Neural progenitor cell (in vitro differentiated cells): ENCODE results near the gene ORMDL3.

Experiments used
- EZH2 ChIP-seq: fragments of 200-600 bp; sonication (generic); IDR thresholded peaks from 2 replicates; pipeline ENCODE4 v1.6.1; 2017; ENCODE audit warnings: antibody characterized with exemption, mild to moderate bottlenecking, moderate library complexity
- TF ChIP-seq, protein P1 (sequence below): fragments of 200-600 bp; sonication (generic); IDR thresholded peaks from 2 replicates; pipeline ENCODE4 v1.5.1; 2017; ENCODE audit warnings: antibody characterized with exemption, mild to moderate bottlenecking

DNA sequence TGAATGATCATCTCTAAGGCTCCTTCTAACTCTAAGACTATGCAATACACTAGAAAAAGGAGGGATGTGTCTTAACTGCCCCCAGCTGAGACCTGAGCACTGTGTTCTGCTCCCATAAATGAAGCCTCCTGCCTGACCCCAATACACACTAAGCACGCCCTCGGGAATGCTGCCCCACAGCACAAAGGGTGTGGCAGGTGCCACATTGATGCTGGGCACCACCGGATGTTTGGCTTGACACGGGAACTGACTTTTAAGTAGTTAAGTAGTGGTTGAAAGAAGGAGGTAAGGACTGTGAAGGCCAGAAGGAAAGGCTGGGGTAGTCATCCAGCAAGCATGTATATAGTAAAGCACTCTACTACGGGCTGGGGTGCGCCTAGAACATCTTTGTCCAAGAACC lies 39.4 kb upstream of the ORMDL3 start:
- TF ChIP-seq, protein P1, sequence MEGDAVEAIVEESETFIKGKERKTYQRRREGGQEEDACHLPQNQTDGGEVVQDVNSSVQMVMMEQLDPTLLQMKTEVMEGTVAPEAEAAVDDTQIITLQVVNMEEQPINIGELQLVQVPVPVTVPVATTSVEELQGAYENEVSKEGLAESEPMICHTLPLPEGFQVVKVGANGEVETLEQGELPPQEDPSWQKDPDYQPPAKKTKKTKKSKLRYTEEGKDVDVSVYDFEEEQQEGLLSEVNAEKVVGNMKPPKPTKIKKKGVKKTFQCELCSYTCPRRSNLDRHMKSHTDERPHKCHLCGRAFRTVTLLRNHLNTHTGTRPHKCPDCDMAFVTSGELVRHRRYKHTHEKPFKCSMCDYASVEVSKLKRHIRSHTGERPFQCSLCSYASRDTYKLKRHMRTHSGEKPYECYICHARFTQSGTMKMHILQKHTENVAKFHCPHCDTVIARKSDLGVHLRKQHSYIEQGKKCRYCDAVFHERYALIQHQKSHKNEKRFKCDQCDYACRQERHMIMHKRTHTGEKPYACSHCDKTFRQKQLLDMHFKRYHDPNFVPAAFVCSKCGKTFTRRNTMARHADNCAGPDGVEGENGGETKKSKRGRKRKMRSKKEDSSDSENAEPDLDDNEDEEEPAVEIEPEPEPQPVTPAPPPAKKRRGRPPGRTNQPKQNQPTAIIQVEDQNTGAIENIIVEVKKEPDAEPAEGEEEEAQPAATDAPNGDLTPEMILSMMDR, result no peak
- TF ChIP-seq EZH2, result no peak
